ENCODE data around the gene SLC9A9.

DNA sequence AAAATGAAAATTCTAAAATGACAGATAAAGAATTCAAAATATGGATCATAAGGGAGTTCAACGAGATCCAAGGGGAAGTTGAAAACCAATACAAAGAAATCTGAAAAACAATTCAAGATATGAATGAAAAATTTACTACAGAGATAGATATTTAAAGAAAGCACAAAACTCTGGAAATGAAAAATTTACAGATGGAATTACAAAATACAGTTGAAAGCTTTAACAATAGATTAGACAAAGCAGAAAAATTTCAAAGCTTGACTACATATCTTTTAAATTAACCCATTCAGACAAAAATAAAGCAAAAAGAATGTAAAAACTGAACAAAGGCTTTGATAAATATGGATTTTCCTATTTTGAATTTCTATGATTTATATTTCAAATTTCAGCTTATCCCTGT lies 211.1 kb downstream of the SLC9A9 start:
- TF ChIP-seq, protein P1, sequence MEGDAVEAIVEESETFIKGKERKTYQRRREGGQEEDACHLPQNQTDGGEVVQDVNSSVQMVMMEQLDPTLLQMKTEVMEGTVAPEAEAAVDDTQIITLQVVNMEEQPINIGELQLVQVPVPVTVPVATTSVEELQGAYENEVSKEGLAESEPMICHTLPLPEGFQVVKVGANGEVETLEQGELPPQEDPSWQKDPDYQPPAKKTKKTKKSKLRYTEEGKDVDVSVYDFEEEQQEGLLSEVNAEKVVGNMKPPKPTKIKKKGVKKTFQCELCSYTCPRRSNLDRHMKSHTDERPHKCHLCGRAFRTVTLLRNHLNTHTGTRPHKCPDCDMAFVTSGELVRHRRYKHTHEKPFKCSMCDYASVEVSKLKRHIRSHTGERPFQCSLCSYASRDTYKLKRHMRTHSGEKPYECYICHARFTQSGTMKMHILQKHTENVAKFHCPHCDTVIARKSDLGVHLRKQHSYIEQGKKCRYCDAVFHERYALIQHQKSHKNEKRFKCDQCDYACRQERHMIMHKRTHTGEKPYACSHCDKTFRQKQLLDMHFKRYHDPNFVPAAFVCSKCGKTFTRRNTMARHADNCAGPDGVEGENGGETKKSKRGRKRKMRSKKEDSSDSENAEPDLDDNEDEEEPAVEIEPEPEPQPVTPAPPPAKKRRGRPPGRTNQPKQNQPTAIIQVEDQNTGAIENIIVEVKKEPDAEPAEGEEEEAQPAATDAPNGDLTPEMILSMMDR (IDR thresholded peaks at IDR 0.05), result no peak
- no peak for TF ChIP-seq POLR2A (IDR thresholded peaks at IDR 0.05)

Data from right lobe of liver (tissue), 4 donors.